H1 (cell line): ENCODE measurements around the gene RIN3. TPM values are rescaled to one million over a fixed set of nuclear protein-coding genes. Genes with fewer than 3 reads are reported as not detected.

Experiments
- ASH2L ChIP-seq: fragments of 200-600, 300-600 bp; sonication (generic); IDR thresholded peaks from one replicate; pipeline ENCODE4 v1.7.1; 2017; ENCODE audit warnings: low read length
- CBX5 ChIP-seq: fragments of 300-800, 300-1000 bp; sonication (generic); IDR thresholded peaks from 2 replicates; pipeline ENCODE4 v1.7.1; 2016; ENCODE audit warnings: antibody characterized with exemption, low read length, low read depth
- CBX8 ChIP-seq: fragments of 300-800, 300-1000 bp; sonication (generic); IDR thresholded peaks from 2 replicates; pipeline ENCODE4 v1.7.1; 2016; ENCODE audit warnings: low read depth, low read length, borderline replicate concordance
- CEBPB ChIP-seq: IDR thresholded peaks from 2 replicates; pipeline ENCODE4 v1.6.1; 2012; ENCODE audit warnings: low read depth, low read length
- CHD7 ChIP-seq: fragments of 300-600 bp; sonication (generic); IDR thresholded peaks from 2 replicates; pipeline ENCODE4 v1.7.1; 2012; ENCODE audit warnings: low read length, moderate library complexity, mild to moderate bottlenecking, inconsistent platforms; ENCODE audit not compliant: insufficient replicate concordance
- HDAC6 ChIP-seq: IDR thresholded peaks from one replicate; pipeline ENCODE4 v1.7.1; 2012; ENCODE audit warnings: low read depth, mild to moderate bottlenecking, inconsistent platforms, low read length, moderate library complexity
- KDM5A ChIP-seq: fragments of 200-600 bp; IDR thresholded peaks from 2 replicates; pipeline ENCODE4 v1.7.1; 2012; ENCODE audit warnings: mild to moderate bottlenecking, low read length, inconsistent platforms, mixed read lengths
- POLR2A ChIP-seq, 2 experiments: IDR thresholded peaks; 1 replicate in 1 of 2; 2 replicates in 1 of 2; pipeline ENCODE4 v1.6.1; 2011; ENCODE audit warnings: low read depth in 2 of 2, low read length in 2 of 2, mild to moderate bottlenecking in 2 of 2; ENCODE audit errors: control extremely low read depth in 1 of 2
- POLR2AphosphoS5 ChIP-seq: IDR thresholded peaks from 2 replicates; pipeline ENCODE4 v1.6.1; 2011; ENCODE audit warnings: low read depth, low read length
- RNF2 ChIP-seq: fragments of 200-900, 300-1000 bp; sonication (generic); IDR thresholded peaks from 2 replicates; pipeline ENCODE4 v1.7.1; 2016; ENCODE audit warnings: borderline replicate concordance, low read depth, mild to moderate bottlenecking, antibody characterized with exemption, low read length; ENCODE audit not compliant: poor library complexity, severe bottlenecking; ENCODE audit errors: missing control alignments
- SAP30 ChIP-seq: fragments of 300-600 bp; sonication (generic); IDR thresholded peaks from 2 replicates; pipeline ENCODE4 v1.7.1; 2012; ENCODE audit warnings: low read length, moderate library complexity, mild to moderate bottlenecking, inconsistent platforms; ENCODE audit not compliant: insufficient read depth, insufficient replicate concordance
- TAF1 ChIP-seq: IDR thresholded peaks from 2 replicates; pipeline ENCODE4 v1.6.1; 2011; ENCODE audit warnings: mild to moderate bottlenecking, low read depth, low read length
- TAF7 ChIP-seq: optimal IDR thresholded peaks from 2 replicates; pipeline ENCODE3; 2011; ENCODE audit warnings: low read depth, mild to moderate bottlenecking, inconsistent platforms, low read length, moderate library complexity, borderline replicate concordance
- polyA plus RNA-seq, 7 experiments: library from polyadenylated mRNA; depleted of rRNA in 3 of 7; stranded (reverse) in 5 of 7; unstranded in 2 of 7; fragments of >200 nt in 5 of 7; fragments of 200-250 nt in 2 of 7; gene quantifications; 1 replicate in 5 of 7; 2 replicates in 1 of 7; 4 replicates in 1 of 7; pipeline versions ENCODE4 v1.2.1 to v1.2.3, GENCODE V29; 2011 to 2013; ENCODE audit warnings: missing spikeins in 2 of 7, mixed read lengths in 2 of 7
- total RNA-seq: library from RNA; stranded (reverse); fragmentation: NEBNext Ultra II Directional; extraction: Animal tissue kit (Norgen Biotek cat#: 25700); gene quantifications from 2 replicates; pipeline ENCODE4 v1.2.1, GENCODE V29; 2021

RIN3 gene
- total and polyA plus RNA-seq, 2 of the 8 experiments (the other 6 are each of a cell fraction or from before 2014, with no cell fraction given), result 0.59 to 1.5 TPM

GRCh38 chr14:92610849-92611271 is 97.3 kb downstream of the RIN3 start (continued):
- no peak for TF ChIP-seq CHD7
- no peak for TF ChIP-seq CBX5
- no peak for TF ChIP-seq TAF1
- TF ChIP-seq CEBPB, result no peak
- TF ChIP-seq RNF2, result no peak
- TF ChIP-seq POLR2A (IDR thresholded peaks at IDR 0.05; ENCODE audit: control extremely low read depth in 1 of 2, low read depth in 2 of 2, low read length in 2 of 2), result no peak
- no peak for TF ChIP-seq HDAC6
- TF ChIP-seq ASH2L, result no peak
- TF ChIP-seq SAP30, result no peak
- no peak for TF ChIP-seq KDM5A
- TF ChIP-seq POLR2AphosphoS5, result no peak
- TF ChIP-seq TAF7, result no peak
- no peak for TF ChIP-seq CBX8
